GM21619 (cell line): ENCODE results near the gene PSRC1.
A peak's percentile ranks its signal among the peaks of the same experiment; 100 is the strongest.
"Not testable (repeated sequence)": the region's sequence is repeated elsewhere in the genome, so short reads cannot be mapped to it uniquely, and the experiment has no call there.

Source experiments
- ATAC-seq: cut with Tn5 transposase; IDR thresholded peaks from one replicate; pipeline ENCODE4 v1.9.1; 2021; ENCODE audit not compliant: unreplicated experiment

The PSRC1 gene

DNA sequence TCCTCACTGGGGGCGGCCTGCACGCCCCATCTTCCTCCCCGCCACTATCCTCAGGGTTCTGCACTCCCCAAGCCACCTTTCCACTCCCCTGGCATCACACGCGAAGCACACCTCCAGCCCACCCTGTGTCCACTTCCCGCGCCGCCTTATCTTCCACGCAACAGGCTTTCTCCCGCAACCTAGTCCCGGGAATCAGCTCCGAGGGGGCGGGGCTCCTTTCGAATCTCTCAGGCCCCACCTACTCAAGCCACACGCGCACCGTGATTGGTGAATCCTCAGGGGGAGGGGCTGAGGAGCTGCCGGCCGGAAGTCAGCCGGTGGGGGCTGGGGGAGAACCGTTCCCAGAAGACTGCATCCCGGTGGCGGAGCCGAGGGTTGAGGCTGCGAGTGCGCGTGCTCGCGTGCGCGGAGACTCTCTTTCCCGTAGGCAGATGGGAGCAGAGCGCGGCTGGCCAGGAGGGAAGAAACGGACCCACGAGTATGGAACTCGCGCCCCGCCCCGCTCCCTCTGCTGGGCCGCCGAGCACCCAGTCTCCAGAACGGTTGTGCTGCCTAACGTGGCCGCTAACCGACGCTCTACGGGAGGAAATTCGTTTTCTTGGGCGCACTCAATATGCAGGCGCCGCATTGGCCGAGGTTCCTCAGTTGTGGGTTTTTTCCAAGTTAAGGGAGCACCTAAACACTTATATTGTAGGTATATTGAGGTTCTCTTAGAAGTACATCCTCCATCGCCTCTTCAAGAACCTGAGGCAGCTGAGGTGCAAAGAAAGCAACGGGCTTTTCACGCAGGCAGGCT is at the start of gene PSRC1:
Gene PSRC1, minus strand, starts transcription at position 194 of the 796 bp plus-strand sequence.
- ATAC-seq: peak; percentile 93

DNA sequence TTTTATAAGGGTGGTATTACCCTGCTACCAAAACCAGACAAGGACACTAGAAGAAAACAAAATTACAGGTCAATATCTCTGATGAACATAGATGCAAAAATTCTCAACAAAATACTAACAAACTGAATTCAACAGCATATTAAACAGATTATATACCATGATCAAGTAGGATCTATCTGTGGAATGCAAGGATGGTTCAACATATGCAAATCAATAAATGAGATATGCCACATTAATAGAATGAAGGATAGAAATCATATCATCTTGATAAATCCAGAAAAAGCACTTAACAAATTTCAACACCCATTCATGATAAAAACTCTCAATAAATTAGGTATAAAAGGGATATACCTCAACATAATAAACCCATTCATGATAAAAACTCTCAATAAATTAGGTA is 48.2 kb upstream of the PSRC1 start:
- no peak for ATAC-seq

DNA sequence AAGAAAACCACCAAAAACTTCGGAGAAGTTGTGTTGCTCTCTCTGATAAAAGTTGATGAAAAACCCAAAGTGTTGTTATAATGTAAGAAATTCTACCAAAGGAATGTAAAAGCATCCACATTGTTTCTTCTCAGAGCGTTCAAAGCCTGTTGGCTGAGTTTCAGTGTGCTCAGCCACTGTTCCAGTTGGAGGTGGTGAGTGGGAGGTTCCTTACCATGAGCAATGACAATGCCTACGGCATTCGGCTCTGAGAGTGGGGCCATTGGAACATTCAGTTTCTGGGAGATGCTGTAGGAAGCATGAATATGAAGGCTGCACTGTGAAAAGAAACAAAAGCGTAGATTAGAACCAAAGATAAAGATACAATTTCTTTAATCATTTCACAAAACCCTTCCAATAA is 44.3 kb upstream of the PSRC1 start:
- ATAC-seq: no peak

DNA sequence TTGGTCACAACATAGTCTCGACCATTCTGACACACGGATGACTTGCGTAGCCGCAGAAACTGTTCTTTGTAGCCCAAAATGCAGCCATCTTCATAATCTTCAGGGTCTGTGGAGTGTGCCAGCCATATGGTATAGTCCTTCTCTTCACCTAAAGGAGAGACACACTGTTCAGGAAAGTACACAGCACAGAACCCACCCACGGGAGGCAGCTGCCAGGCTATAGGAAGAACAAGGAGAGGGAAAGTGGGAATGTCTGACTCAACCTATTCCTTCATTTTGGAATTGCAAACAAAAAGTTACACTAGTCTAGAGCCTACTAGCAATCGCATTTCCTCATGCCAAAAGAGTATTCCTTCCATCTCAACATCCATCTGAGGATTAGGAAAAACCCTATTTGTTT is 40.0 kb upstream of the PSRC1 start:
- ATAC-seq: no peak

DNA sequence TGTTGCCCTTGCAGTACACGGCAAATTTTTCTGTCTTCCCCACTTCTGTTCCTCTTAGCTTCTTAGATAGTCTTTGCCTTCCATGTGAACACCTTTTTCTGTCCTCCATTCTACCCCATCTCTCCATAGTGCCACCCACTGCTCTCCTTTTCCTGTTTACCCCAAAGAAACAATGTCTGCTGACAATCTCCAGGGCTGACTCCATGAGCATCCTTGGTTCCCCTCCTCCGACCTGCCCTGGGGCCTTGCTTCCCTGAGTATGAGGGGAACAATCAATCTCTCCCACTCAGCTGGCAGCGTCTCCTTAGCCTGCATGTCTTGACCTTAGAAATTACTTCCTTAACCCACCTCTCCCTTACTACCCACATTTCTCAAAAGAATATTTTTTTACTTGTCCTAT is 36.2 kb upstream of the PSRC1 start:
- no peak for ATAC-seq

DNA sequence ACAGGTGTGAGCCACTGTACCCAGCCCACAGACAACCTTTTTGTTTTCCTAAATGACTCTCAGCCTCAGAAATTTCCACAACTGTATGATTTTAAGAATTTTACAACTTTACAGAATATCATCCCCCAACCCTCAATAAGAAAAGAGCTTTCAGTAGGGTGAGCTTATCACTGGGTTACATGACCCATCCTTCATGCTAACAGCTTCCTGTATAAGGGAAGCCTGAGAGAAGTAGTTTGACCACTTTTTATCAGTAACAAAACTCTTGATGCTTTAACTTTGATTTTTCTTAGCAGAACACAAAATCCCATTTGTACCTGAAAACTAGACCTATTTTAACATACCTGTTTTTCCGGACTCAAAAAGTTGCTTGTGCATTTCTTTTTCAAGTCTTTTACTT is 33.6 kb upstream of the PSRC1 start:
- no peak for ATAC-seq

DNA sequence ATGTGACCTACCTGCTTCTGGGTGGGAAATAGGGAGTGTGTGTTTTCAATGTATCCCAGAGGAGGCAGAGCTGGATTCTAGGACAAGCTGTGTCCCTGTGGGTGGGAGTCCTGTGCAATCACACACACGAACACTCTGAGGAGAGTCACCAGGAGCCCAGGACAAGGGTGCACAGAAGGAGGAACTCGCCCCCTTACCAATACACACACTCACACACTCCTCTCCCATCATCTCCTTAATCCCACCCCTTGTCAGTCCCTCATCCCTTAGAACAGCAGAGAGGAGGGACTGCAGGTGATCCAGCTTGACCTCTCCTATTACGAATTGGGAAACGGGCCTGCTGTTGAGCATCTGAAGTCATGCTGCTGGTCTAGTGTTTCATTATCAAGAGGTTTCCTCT is 32.3 kb upstream of the PSRC1 start:
- ATAC-seq: no peak

DNA sequence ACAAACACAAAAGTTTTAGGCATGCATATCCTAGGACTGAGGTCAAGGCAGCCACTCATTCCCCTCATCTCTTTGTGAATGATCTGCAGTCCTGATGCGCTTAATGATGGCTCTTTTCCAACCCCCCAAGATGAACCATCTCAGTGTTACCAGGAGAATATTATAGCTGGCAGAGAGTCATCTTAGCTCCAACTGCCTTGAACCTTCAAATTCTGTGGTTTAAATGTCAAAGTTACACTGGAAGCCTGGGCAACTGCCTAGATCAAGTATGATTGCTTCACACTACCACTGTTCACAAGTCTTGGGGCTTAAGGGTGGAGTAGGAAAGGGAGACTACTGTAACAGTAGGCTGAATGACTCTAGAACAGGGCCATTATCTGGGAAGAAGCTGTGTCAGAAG is 31.9 kb upstream of the PSRC1 start:
- ATAC-seq: no peak

DNA sequence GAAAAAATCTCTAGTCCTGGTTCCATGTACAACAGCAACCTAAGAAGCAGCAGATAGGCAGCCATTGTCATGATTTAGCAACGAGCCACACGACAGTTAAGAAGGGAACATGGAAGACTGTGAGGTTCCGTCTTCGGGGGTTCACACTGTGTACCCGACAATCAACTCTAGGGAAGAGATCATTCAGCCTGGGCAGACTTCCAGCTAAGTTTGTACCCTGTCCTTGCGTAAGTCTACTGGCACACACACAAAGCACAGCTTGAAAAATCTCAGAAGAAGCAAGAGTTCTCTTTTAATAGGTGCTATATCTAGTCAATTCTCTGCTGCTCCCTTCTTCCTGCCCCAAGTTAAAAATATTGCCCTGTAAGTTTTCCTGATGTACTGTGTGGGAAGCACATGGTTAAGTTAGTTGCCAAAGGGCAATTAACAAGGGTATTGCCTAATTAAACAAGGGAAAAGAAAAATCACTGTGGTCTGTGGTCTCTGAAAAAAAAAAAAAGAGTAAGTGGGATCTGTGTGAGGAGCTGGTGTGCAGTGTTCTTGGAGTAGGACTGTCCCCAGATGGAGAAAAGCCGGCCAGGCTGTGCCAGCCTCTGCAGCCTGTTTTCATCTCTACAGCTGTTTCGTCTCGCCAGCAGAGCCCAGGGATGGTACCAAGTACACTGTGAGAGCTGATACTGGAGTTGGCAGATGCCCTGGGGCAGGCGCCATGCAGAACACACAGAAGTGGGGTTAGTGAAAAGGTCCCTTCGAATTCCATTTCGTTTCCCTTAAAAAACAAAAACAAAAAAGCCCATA is 30.2 kb upstream of the PSRC1 start:
- ATAC-seq: no peak

DNA sequence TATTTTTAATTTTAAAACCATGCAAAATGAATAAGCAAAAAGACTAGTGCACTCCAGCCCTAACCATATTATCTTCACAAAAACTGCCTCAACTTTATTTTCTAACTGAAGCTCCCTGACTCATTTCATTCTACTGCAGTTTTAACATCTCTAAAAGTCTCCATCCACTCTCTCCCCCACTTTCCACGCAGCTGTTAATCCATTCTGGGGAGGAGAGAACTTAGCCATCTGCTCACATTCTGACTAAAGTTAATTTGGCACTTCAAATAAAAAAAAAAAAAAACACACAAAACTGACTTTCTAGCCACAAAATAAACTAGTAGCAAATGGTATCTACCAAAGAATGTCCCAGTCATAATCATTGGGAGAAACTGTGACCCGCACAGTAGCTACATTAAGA is 29.3 kb upstream of the PSRC1 start:
- no peak for ATAC-seq

DNA sequence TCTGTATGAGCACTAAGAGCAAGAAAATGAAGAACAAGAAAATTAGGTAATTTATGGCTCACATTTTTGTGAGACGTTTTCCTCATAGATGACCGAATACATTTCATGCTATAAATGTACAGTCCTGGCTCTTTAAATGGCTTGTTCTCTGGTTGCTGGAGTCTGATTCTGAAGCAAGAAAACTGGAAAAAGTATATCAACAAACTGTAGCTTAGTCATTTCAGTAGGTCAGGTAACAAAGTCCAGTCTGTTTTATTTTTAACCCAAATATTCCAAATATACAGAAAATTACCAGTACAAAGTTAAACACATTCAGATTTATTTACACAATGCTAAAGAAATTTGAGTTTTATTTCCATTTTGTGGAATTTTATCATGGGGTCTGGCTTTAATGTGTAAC is 26.4 kb upstream of the PSRC1 start:
- no peak for ATAC-seq

DNA sequence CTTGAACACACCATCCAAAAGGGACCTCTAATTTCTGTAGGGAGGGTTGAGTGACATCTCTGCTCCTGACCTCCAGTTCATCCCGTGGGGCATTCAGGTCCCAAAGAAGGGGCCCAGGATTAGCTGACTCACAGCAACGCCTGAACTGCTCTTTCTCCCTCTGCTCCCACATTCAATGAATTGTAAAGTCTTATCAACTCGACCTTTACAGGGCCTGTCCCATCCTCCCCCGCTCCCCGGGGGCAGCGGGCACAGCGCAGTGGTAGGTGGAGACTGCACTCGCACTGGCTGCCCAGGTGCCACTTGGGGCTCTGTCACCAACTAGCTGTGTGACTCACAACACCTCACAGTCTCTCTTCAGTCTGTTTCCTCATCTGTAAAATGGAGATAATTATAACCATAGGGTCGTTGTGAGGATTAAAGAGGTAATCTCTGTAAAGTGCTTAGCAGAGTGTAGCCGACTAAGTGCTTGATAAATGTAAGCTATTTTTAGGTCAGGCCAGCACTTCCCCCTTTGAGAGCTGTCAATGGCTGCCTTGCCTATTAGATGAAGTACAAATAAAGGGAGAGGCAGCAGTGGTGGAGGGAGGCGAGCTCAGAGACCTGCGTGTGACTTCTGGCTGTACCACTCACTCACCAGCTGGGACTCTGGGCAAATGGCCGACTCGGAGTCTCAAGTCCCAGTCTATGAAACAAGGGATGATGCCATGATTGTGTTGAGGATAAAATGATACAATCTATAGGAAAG is 24.5 kb upstream of the PSRC1 start:
- ATAC-seq: no peak

DNA sequence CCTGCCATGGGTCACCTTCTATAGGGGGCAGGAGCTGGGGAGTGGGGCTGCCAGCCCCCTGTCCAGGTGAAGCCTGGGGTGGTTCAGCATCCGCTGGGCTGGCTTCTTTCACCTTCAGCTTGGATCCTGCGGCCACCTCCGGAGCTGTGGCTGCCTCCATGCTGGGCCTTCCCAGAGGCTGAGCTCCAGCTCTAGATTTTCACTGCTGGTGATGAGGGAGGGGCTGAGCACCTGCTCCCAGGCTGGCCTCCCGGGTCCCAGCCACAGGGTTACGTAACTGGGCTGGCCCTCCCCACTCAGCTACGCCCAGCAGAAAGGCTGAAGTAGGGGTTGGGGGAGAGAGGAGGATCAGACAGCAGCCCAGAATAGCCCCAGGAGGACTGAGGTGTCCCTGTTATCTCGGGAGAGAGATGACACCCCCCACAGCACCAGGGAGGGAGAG is 23.9 kb upstream of the PSRC1 start, which contains the start of gene MYBPHL:
Gene MYBPHL, minus strand, starts transcription at position 180 of the 442 bp plus-strand sequence. Its CDS starts 20 bp downstream, at position 160.
- no peak for ATAC-seq

DNA sequence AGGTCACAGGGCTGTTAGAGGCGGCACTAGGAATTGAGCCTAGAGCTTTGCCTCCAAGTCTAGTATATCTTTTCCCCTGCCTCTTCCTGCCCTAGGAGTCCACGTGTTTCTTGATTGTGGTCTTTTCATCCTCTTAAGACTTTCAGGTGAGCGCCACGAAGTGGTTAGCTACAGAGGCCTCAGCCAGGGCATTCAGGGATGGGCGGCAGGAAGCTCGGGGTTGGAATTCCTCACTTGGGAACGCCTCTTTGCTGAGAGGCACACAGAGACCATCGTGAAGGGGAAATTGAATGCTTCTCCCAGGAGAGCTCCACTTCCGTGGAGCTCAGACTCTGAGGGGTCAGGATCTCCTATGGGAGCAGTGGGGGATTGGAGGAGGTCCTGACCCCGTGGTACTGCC is 23.0 kb upstream of the PSRC1 start:
- not testable (repeated sequence) for ATAC-seq

DNA sequence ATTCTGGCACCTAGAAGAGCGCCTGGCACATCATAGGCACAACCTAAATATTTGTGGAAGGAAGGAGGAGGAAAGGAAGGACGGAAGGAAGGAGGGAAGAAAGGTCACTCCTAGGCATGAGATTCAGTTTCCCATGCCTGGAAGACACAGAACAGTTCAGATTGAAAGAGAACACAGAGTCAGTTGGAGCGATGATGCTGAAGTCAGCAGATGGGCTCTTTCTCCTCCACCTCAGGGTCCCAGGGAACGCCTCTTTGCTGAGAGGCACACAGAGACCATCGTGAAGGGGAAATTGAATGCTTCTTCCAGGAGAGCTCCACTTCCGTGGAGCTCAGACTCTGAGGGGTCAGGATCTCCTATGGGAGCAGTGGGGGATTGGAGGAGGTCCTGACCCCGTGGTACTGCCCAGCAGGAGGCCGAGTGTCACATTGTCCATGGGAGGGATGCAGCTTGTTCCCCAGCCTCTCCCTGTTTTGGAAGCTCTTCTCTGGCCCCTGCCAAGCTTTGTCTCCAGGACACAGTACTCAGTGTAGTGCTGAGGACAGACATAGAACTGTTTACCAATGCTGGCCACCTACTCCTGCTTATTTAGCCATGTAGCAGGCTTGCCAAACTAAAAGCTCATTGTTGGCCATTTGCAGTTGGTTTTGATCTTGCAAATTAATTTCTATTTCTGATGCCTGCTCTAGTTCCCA is 21.4 kb upstream of the PSRC1 start:
- no peak for ATAC-seq

DNA sequence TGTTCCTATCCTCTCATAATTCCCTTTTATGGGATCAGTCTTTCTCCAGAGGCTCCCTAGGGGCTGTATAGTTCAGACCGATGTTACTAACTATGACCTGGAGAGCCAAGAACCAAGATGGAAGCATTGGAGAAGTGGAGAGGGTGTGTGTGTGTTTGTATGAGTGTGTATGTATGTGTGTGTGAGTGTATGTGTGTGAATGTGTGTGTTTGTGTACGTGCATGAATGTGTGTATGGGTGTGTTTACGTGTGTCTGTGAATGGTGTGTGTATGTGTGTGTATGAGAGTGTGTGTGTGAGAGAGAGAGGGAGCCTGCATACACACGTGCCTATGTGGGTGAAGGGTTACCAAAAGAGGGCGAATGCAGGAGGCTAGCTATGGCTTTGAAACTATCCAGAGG is 18.9 kb upstream of the PSRC1 start:
- ATAC-seq: no peak

DNA sequence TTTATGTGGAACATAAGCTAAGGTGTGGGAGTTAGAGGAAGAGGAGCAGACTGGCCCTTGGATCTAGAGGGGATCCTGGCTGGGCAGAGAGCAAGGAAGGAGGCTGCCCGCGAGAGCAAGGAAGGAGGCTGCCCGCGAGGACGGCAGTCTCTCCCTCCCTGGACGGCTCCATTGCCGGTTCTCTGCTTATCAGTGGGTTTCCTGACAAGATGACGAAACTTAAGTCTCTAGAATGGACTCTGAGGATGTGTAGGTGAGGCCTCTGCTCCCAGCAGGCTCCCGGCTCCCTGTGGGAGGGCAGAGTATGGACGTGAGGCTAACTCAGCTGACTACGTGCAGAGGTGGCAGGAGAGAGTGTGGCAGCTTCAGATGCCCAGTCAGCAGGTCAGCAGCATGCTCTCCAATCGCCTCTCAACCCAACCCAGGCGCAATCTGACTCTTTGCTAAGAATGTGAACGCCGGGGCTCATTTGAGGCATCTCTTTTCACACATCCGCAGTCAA is 17.8 kb upstream of the PSRC1 start:
- no peak for ATAC-seq

DNA sequence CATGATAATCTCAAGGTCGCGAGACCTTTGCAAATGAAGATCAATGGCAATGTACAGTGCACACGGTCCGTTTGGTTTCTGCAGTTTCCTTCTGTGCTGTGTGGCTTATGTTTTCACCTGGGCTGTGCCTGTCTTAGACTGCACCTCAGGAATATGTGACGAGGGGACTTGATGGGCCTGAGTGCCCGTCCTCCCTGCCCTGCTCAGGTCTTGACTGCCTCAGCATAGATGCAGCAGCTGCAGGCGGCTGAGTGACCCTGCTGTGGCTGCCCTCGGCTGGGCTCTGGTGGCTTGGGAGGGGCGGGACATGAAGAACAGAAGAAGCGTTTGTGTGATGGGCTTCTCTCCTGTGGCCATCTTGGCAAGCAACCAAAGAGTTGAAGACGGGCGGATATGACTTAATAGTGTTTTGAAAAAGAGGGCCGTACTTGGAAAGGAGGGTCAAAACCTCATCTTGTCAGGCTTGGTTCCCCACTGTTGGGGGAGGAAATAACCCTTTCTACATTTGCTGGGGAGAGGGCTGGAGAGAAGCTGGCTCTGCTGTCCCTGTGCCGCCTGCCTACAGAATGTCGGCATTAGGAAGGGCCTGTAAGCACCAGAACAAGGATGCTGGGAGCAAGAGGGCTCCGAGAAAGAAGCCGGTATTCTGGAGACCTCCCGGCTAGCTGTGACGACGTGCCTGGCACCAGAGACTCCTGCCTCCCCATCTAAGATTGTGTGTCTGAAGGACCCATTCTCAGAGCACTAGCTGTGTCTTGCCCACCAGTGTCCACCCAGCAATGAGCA is 16.8 kb upstream of the PSRC1 start:
- ATAC-seq: no peak

DNA sequence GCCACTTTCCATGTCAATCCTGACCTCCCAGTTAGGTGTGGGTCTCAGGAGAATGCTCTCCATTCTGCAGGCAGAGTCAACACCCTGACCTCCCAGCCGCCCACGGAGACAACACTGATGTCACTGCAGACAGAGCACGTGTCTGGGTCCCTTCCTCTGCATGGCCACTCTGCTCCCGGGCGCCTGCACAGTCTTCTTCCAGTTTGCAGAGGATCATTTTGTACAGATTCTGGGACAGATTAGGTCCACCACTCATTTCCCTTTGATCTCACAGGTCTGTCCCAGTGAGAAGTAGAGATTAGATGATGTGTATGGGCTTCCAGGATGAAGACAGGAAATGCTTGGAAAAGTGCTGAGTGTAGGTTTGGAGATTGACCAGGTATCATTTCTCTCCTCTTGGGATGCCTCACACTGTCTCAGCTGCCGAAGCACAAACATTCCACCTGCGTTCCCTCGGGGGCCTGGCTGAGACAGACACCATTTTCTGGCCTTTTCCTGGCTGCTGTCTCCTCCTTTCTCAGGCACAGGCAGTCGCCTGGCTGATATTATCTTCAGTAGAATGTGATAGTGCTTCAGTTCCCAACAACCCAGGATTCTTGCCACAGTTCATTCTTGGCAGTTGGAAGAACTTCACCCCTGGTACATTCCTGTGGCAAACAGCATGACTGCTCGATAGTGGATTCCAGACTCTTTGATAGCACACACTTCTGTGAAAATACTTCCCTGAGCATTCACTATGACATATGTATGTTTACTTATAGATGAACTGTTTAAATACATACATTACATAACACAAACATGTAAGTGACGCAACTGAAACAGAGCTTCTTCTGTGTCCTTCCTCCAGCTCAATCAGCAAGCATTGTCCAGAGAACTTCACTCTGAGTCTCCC is 16.0 kb upstream of the PSRC1 start:
- no peak for ATAC-seq
